A673 (cell line): ENCODE results near the gene TMTC2.

ENCODE experiments used
- EZH2 ChIP-seq: fragments of 200-600 bp; sonication (generic); IDR thresholded peaks from 2 replicates; pipeline ENCODE4 v1.6.1; 2017; ENCODE audit warnings: borderline replicate concordance, low read depth, mild to moderate bottlenecking, mixed read lengths, antibody characterized with exemption, low read length; ENCODE audit not compliant: poor library complexity, severe bottlenecking
- TF ChIP-seq, protein P1 (sequence below): fragments of 300-800, 200-600 bp; sonication (generic); conservative IDR thresholded peaks from 2 replicates; pipeline ENCODE4 v1.5.1; 2017; ENCODE audit warnings: low read depth, mild to moderate bottlenecking, antibody characterized with exemption, low read length, moderate library complexity, mixed read lengths

DNA sequence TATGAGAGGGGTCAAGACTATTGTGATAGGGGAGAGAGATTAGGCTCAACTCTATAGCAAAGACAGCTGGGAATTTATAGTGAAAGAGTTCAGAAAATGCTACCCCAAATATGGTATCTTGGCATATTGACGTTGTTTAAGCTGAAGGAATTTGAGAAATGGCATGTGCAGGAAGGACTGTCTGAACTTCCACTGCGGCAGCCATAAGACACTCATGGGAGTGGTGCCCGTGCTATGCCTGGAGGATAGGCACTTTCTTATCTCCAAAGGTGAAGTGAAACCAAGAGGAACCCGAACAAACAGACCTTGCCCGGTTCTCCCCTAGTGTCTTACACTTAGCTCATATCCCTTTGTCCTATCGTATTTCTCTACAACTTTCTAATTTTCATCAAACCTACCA is 390.3 kb downstream of the TMTC2 start:
- TF ChIP-seq, protein P1, sequence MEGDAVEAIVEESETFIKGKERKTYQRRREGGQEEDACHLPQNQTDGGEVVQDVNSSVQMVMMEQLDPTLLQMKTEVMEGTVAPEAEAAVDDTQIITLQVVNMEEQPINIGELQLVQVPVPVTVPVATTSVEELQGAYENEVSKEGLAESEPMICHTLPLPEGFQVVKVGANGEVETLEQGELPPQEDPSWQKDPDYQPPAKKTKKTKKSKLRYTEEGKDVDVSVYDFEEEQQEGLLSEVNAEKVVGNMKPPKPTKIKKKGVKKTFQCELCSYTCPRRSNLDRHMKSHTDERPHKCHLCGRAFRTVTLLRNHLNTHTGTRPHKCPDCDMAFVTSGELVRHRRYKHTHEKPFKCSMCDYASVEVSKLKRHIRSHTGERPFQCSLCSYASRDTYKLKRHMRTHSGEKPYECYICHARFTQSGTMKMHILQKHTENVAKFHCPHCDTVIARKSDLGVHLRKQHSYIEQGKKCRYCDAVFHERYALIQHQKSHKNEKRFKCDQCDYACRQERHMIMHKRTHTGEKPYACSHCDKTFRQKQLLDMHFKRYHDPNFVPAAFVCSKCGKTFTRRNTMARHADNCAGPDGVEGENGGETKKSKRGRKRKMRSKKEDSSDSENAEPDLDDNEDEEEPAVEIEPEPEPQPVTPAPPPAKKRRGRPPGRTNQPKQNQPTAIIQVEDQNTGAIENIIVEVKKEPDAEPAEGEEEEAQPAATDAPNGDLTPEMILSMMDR, result no peak
- no peak for TF ChIP-seq EZH2
